Fibroblast of lung (primary cell): ENCODE data around the gene PLCL1. TPM values are rescaled to one million over a fixed set of nuclear protein-coding genes. Genes with fewer than 3 reads are reported as not detected.
A peak's percentile ranks its signal among the peaks of the same experiment; 100 is the strongest.

Experiments
- DNase-seq, 2 donors: peaks; one replicate each; pipeline versions ENCODE4 v3.0.0 to v3.0.0-alpha.2; 2010; ENCODE audit warnings: low read depth in 2 of 2
- H2AFZ ChIP-seq: 2 replicates; pipeline ENCODE4 v1.5.1; 2012; ENCODE audit warnings: low read length, control low read depth, inconsistent platforms
- H3K27ac ChIP-seq: 2 replicates; pipeline ENCODE4 v1.5.1; 2011; ENCODE audit warnings: low read length, control low read depth; ENCODE audit not compliant: insufficient read depth
- H3K27me3 ChIP-seq: 2 replicates; pipeline ENCODE4 v1.5.1; 2011; ENCODE audit warnings: mild to moderate bottlenecking, low read length; ENCODE audit not compliant: control insufficient read depth, insufficient read depth
- H3K36me3 ChIP-seq: 2 replicates; pipeline ENCODE4 v1.5.1; 2011; ENCODE audit warnings: low read length; ENCODE audit not compliant: control insufficient read depth, insufficient read depth
- H3K4me1 ChIP-seq: 2 replicates; pipeline ENCODE4 v1.5.1; 2011; ENCODE audit warnings: low read length; ENCODE audit not compliant: control insufficient read depth, insufficient read depth; ENCODE audit errors: extremely low read depth
- H3K4me2 ChIP-seq: 2 replicates; pipeline ENCODE4 v1.5.1; 2011; ENCODE audit warnings: low read length, control low read depth; ENCODE audit not compliant: insufficient read depth; ENCODE audit errors: extremely low read depth
- H3K4me3 ChIP-seq, 4 experiments: fragments of 200-600 bp in 1 of 4; sonication (generic) in 1 of 4; replicated peaks in 1 of 4; 2 replicates each; pipeline ENCODE4 v1.5.1; 2011 to 2016; ENCODE audit warnings: low read length in 4 of 4, low read depth in 3 of 4, mild to moderate bottlenecking in 3 of 4, control low read depth in 2 of 4, inconsistent platforms in 1 of 4, mixed read lengths in 1 of 4; ENCODE audit not compliant: insufficient read depth in 1 of 4; ENCODE audit errors: control extremely low read depth in 1 of 4
- H3K79me2 ChIP-seq: 2 replicates; pipeline ENCODE4 v1.5.1; 2012; ENCODE audit warnings: mild to moderate bottlenecking, low read length, inconsistent platforms; ENCODE audit not compliant: control insufficient read depth, insufficient read depth
- H3K9ac ChIP-seq: 2 replicates; pipeline ENCODE4 v1.5.1; 2011; ENCODE audit warnings: mild to moderate bottlenecking, low read length, control low read depth; ENCODE audit not compliant: insufficient read depth
- H3K9me3 ChIP-seq: 2 replicates; pipeline ENCODE4 v1.5.1; 2012; ENCODE audit warnings: low read depth, low read length; ENCODE audit not compliant: control insufficient read depth, insufficient read depth
- H4K20me1 ChIP-seq: 2 replicates; pipeline ENCODE4 v1.5.1; 2011; ENCODE audit warnings: low read length; ENCODE audit not compliant: control insufficient read depth, insufficient read depth; ENCODE audit errors: extremely low read depth
- CTCF ChIP-seq, 2 donors: IDR thresholded peaks in 1 of 2; conservative IDR thresholded peaks in 1 of 2; 1 replicate in 1 of 2; 2 replicates in 1 of 2; pipeline ENCODE4 v1.5.1; 2011 to 2012; ENCODE audit warnings: low read length in 2 of 2, control low read depth in 1 of 2, inconsistent platforms in 1 of 2, low read depth in 1 of 2, mild to moderate bottlenecking in 1 of 2
- EZH2 ChIP-seq: IDR thresholded peaks from 2 replicates; pipeline ENCODE4 v1.5.1; 2012; ENCODE audit warnings: low read length, control low read depth, mild to moderate bottlenecking; ENCODE audit errors: missing control alignments
- polyA plus RNA-seq, 2 donors: library from polyadenylated mRNA; depleted of rRNA in 1 of 2; stranded (reverse) in 1 of 2; unstranded in 1 of 2; fragments of >200 nt; gene quantifications; 2 replicates each; pipeline ENCODE4 v1.2.1, GENCODE V29; 2011 to 2012; ENCODE audit warnings: missing spikeins in 1 of 2
- total RNA-seq: library from RNA; depleted of rRNA; stranded (reverse); fragments of >200 nt; gene quantifications from 2 replicates; pipeline ENCODE4 v1.2.1, GENCODE V29; 2014

PLCL1 gene
- total and polyA plus RNA-seq, 2 donors (not counting 1 experiment from before 2014, with no cell fraction given): 0.48 to 0.83 TPM

GRCh38 chr2:197932374-197932773, 128.0 kb downstream of the PLCL1 start:
- Histone ChIP-seq H3K4me2 (no peak overlapping the region), H3K27ac (no peak overlapping the region), H3K4me1 (no peaks in the 10 kb centered on the region), H3K4me3 (no peak overlapping the region), H3K9me3 (no peaks in the 10 kb centered on the region), H3K27me3 (no peaks in the 10 kb centered on the region), H4K20me1 (no peaks in the 10 kb centered on the region), H3K36me3 (no peaks in the 10 kb centered on the region), H2AFZ (no peak overlapping the region), H3K9ac (no peak overlapping the region), H3K79me2 (no peaks in the 10 kb centered on the region)
- no peak for DNase-seq
- no peak for TF ChIP-seq CTCF (conservative IDR thresholded peaks at IDR 0.05 in 1 of 2, IDR thresholded peaks at IDR 0.05 in 1 of 2; ENCODE audit: low read depth in 1 of 2, low read length in 2 of 2)
- TF ChIP-seq EZH2: no peak

- no peak overlapping the region for H2AFZ ChIP-seq
- H4K20me1 ChIP-seq: no peaks in the 10 kb centered on the region
- no peak overlapping the region for H3K9ac ChIP-seq
- no peak for TF ChIP-seq CTCF (conservative IDR thresholded peaks at IDR 0.05 in 1 of 2, IDR thresholded peaks at IDR 0.05 in 1 of 2; ENCODE audit: low read depth in 1 of 2, low read length in 2 of 2)
- no peak for TF ChIP-seq EZH2
- H3K79me2 ChIP-seq: no peaks in the 10 kb centered on the region
- no peak overlapping the region for H3K27ac ChIP-seq
- H3K4me2 ChIP-seq: no peak overlapping the region
- H3K36me3 ChIP-seq: no peaks in the 10 kb centered on the region
- H3K27me3 ChIP-seq: no peaks in the 10 kb centered on the region
- DNase-seq: no peak
- no peaks in the 10 kb centered on the region for H3K4me1 ChIP-seq
- no peak overlapping the region for H3K4me3 ChIP-seq
- H3K9me3 ChIP-seq: no peaks in the 10 kb centered on the region
Measured at GRCh38 chr2:197934261-197934933, 130.0 kb downstream of the PLCL1 start.

- no peak overlapping the region for H2AFZ ChIP-seq
- H3K4me1 ChIP-seq: no peaks in the 10 kb centered on the region
- no peaks in the 10 kb centered on the region for H3K27me3 ChIP-seq
- H3K36me3 ChIP-seq: no peaks in the 10 kb centered on the region
- H3K9ac ChIP-seq: no peak overlapping the region
- no peak overlapping the region for H3K4me3 ChIP-seq
- H3K4me2 ChIP-seq: no peak overlapping the region
- H4K20me1 ChIP-seq: no peaks in the 10 kb centered on the region
- H3K9me3 ChIP-seq: no peaks in the 10 kb centered on the region
- H3K27ac ChIP-seq: no peak overlapping the region
- no peaks in the 10 kb centered on the region for H3K79me2 ChIP-seq
- TF ChIP-seq EZH2: no peak
- no peak for TF ChIP-seq CTCF (conservative IDR thresholded peaks at IDR 0.05 in 1 of 2, IDR thresholded peaks at IDR 0.05 in 1 of 2; ENCODE audit: low read depth in 1 of 2, low read length in 2 of 2)
- peak in 1 of 2 donors; percentile 13 for DNase-seq
Measured at GRCh38 chr2:197934934-197935289, 130.5 kb downstream of the PLCL1 start.
